Activated gamma-delta T cell treated with anti-CD3 and anti-CD28 coated beads, Interleukin-2, amount 50 U/mL, for 16 hours (primary cell): ENCODE data around the gene B3GALT6.
A peak's percentile ranks its signal among the peaks of the same experiment; 100 is the strongest.

ENCODE experiments used
- DNase-seq: peaks from one replicate; pipeline ENCODE4 v3.0.0-alpha.2; 2020; ENCODE audit warnings: low read depth

Gene B3GALT6

DNA sequence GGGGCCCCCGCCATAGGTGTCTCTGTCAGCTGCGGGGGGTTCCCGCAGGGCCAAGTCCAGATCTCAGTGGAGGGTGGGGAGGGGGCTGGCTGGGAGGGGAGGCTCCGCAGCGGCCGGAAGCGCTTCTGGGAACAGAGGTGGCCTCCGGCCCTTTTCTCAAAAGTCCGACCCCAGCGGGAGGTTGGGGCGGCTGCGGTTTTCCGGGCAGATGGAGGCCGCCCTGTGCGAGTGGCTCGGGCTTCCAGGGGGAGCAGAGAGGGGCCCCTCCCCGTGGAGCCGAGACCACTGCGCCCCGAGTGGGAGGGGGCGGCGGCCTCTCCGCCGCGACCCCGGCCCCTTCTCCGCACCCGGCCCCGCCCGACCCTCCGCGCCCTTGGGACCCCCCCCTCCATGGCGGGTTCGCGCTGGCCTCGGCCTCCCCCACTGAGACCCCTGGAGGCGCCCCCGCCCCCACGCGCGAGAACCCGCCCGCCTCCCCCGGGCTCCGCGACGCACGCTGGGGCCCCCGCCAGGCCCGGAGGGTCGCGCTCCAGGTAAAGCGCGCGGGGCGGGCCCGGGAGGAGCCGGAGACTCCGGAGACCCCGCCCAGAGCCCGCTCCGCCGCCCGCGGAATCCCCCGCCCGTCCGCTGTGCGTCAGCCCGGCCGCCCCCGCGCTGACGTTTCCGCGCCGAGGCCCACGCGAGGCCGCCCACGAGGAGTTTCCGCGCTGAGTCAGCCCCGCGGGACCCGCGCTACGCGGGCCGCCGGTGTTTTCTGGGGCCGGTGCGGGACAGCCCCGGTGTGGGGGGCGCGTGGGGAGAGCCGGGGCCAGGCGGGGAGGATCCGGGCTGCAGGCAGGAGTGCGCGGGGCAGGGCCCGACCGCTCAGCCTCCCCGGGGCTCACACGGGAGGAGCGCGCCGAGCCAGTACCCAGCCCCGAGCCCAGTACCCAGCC is 30.9 kb upstream of the B3GALT6 start:
- DNase-seq: peak; percentile 84

DNA sequence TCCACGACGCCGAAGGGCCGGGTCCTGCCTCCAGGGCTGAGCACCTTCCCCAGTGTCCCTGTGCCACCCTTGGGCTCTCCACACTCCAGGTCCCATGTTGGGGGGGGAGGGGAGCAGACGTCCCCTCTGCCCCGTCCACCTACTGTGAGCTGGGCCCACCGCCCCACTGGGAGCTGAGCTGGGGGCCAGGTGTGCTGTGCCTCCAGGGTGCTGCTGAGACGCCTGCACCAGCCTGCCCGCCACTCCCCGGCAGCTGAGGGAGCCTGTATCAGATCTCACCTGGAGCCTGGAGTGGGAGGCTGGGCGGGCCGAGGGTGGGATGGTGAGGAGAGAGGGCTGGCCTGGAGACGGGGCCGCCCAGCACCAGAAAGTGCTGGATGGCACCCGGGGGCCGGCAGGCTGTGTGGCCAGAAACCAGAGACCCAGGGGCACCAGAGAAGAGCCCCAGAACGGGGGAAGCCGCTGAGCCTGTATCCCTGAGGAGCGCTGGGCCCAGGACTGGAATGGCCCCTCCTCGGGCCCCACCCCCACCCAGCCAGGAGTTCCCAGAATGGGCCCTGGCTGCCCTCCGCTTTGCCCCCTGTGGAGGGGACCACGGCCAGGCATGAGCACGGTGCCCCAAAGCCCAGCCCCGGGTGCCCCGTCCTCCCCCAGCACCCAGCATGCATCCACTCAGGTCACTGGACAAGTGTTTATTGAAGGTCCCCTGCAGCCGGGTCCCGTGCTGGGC is 29.0 kb upstream of the B3GALT6 start:
- no peak for DNase-seq

DNA sequence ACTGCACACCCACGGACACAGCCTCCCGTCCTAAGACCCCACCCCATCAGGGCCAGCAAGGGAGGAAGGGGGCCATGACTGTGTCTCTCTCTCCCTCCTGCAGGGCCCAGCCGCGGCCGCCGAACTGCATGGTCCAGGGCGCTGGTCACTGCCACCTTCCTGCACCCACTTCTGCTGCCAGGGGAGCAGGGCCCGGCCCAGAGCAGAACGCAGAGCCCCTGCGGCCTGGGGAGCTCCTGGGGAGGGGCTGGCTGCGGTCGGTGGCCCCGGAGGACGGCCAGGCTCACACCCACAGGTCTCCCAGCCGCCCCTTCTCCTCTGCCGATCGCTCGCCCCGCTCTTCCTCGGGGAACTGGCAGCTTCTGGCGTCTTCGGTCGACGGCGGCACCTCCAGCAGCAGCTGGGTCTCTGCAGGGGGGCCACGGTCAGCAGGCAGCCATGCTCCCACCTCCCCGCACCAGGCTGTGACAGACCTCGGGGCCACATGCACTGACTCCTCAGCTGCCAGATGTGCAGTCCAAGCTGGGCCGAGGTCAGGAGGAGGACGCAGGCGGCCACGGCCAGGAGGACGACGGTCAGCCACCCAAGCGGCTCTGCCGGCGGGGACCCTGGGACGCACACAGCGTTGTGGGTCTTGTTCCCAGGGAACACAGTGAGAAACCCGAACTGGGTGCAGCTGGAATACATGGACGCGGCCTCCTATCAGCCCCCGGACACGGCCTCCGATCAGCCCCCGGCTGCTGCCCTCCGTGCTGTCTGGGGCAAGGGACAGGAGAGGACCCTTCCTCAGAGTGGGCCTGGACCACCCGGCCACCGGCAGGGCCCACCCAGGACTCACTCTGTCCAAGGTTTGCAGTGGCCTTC is 28.2 kb upstream of the B3GALT6 start:
- no peak for DNase-seq

DNA sequence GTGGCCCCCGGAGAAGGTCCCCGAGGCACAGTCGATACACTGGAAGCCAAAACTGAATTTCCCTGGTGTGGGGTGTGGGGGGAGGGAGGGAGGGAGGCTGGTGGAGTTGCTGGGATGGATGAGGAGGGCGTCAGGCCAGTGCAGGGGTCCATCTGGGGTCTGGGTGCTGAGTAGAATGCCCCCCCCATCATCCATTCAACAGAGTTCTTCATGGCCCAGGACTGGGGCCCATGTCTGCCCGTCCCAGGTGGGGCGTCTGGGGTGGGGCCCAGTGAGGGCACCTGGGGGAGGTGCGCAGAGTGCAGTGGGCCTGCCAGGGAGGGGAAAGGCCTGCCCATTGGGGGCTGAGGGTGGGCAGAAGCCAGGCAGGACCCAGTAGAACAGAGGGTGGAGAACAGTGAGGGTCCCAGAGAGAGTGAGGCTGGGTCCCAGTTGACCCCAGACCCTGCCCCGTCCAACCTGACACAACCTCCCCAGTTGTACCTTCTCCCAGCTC is 27.6 kb upstream of the B3GALT6 start:
- no peak for DNase-seq

DNA sequence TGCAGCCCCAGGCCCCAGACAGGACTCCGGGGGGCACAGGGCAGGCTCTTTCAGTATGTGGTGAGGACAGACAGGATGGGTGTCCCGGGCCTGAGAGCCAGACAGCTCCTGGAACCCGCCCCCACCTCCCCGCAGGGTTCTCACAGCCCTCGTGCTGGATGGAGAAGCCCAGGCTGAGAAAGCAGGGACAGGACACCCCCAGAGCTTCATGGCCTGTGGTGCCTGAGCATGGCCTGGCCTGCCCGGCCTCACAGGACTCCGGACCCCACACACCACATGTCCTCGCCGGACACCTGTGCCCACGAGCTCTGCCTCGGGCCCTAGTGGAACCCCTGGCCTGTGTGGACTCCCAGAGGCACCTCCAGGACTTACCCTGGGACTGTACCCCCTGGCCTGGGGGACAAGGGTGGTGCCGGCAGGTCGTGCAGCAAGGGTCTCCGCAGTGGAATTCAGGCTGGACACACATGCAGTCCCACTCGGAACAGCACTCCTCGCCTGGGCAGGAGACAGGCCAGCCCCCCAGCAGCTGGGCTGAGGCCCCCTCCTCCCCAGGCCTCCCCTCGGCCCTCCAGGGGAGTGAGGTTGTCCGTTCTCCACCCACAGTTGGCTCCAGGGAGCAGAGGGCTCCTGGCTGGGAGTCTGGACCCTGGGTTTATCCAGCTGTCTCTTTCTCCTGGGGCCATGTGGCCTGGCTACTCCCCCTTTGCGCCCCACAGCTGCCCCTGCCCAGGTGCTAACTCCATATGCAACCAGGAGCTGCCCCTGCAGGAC is 26.9 kb upstream of the B3GALT6 start:
- DNase-seq: no peak

DNA sequence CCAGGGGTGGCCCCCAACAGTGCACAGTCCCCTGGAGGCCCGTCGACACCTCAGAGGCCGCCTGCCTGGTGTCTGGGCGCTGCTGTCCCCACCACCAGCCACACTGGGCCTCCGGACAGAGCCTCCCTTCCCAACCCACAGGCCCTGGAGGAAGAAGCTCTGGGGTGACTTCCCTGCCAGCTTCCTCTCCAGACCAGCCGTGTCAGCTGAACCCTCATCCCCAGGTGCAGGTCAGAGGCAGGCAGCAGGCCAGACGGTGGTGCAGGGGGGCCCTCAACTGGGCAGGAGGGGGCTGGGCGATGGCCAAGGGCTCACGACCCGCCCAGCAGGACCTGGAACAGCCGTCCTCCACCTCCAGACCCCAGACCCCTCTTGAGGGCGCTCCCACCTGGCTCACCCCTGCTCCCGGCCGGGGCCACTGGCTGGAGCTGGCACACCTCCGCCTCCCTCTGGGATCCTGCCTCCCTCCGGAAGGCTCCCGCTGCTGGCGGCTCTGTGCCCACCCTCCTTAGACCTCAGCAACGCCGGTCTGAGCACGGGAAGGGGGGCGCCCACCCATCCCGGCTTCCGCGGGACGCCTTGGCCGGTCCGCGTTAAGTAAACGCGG is 26.2 kb upstream of the B3GALT6 start:
- no peak for DNase-seq

DNA sequence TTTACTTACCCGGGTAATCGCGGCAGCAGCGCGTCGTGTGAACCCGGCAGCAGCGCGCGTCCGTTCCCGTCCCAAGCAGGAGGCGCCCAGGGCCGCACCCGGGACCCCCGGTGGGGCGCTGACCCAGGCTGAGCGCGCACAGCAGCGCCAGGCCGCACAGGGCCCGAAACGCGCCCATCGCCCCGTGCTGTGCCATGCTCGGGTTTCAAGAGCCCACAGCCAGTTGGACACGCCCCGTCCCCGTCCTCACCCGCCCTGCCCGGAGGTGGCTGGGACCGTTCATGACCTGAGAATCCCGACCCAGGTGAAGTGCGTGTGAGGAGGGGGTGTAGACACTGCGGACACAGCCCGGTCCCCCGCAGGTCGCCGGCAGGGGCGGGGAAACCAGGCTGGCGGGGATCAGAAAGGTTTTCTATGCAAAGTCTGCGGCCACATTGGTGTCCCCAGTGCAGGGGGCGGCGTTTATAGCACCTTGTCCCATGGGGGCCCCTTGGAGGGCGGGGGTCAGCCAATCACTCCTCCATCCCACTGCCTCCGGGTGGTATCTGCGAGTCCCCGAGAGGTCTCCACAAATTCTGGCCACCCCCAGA is 25.6 kb upstream of the B3GALT6 start, which contains the start of gene TNFRSF18:
Gene TNFRSF18, minus strand, starts transcription at position 217 of the 590 bp plus-strand sequence. Its CDS starts 21 bp downstream, at position 196.
- no peak for DNase-seq

DNA sequence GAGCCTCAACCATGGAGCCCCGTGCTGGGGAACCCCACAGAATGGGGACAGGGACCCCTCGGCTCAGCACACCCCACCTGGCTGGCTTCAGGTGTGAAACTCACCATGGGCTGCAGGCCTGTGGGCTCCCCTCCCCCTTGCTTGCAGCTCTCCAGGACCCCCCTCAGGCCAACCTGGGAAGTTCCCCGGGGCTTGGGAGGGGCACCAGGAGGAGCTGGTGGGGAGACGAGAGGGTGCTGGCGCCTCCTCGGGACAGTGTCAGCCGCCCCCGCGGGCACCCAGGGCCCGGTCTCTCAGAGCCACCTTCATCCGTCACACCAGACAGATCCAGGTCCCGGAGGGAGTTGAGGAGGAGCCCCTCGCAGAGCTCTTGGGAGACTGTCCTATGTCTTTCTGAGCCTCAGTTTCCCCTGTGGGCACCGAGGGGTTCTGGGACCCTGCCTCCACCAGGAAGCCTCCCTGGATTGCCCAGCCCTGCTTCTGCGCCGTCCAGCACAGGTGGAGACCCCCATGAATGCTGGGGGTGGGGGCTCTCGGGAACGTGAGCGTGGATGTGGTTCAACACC is 25.0 kb upstream of the B3GALT6 start:
- no peak for DNase-seq

DNA sequence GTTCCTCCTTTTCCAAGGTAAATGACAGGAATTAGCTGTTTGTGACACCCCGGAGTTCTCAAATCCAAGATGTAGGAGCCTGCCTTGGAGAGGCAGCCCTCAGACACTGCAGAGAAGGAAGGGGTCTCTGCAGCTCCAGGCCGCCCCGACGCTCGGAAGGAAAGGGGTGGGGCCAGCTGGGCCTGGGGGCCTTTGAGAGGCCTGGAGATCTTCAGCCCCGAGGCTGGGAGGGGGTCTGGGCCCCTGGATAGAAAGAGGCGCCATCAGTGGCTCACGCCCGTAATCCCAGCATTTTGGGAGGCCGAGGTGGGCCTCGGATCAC is 24.5 kb upstream of the B3GALT6 start:
- DNase-seq: no peak

DNA sequence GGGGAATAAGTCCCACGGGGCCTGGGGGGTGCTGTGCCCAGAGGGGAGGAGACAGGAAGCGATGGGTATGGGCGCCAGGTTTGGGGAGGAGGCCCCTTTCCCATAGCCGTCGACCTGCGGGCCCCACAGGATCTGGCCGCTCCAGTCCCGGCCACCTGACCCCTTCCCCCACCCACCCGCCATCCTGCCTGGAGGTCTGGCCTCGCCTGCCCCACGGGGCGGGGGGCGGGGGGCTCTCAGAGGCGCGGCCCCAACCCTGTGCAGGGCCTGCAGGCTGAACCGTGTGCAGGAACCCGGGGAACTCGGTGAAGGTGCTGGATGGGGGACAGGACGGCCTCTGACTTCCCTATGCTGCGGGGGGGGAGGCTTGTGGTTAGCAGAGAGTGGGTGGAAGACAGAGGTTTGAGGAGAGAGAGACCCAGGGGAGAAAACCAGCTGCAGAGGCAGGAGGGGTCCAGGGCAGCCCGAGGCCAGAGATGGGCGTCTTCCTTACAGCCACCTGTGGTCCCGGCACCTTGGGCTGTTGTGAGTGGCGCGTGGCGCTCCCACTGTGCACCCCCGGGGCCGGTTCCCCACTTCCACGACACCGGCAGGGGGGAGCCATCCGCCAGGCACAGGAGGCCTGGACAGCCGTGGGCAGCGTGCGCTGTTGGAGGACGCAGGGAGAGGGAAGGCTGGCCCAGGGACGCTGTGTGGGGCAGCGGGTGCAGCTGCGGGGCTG is 23.2 kb upstream of the B3GALT6 start:
- DNase-seq: no peak

DNA sequence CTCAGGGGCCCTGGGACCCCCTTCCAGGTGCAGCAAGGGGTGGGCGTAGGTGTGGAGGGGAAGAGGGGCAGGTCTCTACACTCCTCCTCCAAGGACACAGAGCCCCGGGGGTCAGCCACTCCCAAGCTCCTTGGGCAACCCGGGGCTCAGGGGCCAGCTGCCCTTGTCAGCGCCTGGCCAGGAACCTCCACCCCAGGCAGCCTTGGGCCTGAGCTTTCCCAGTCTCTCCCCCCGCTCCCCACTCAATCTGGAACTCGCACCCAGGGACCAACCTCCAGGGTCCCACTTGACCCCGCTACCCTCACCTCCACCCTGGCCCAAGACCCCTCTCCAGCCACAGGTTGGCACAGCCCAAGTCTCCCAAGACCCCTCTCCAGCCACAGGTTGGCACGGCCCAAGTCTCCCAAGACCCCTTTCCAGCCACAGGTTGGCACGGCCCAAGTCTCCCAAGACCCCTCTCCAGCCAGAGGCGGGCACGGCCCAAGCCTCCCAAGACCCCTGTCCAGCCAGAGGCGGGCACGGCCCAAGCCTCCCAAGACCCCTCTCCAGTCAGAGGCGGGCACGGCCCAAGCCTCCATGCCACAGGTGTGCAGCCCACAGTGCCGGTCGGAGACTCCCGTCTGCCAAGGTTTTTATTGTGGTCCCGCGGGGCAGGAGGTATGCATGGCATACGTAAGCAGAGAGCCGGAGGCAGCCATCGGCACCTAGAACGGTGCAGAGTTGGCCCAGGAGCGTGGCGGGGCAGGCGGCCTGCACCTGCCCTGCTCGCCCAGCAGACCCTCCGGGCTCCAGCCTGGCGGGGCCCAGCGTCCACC is 21.1 kb upstream of the B3GALT6 start:
- DNase-seq: no peak

DNA sequence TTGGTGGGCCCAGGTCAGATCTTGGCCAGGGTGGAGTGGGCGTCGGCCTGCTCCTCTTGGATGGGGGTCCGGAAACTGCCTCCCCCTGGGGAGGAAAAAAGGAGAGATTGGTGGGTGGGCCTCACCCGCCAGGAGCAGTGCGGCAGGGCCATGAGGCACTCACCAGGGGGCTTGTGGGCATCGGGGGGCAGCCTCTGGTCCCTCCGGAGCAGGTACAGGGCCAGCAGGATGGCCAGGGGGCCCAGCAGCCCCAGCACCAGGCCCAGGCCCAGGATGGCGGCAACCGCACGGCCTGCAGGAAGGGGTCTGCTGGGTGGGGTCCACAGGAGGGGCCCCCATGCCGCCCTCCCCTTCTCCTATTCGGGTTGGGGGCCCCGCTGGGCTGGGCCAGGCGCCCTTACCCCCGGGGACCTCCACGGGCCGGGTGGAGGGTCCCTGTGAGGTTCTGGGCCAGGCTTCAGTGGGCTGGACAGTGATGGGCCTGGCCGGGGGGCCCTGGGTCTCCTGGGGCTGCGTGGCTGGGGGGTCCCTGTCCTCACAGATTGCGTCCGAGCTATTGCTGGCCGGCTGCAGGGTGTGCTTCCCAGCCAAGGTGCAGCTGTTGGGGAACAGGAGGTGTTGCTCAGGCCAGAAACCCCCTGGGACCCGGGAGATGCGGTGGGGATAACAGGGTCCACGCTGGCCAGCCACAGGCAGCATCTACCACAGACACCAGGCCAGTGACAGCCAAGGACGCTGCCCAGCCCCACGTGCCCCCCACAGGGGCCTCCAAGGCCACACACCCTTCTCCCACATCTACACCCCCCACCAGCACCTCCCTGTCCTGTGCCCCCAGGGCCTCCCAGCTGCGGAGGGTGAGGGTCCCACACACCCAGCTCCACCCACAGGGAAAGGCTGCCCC is 20.2 kb upstream of the B3GALT6 start:
- no peak for DNase-seq

DNA sequence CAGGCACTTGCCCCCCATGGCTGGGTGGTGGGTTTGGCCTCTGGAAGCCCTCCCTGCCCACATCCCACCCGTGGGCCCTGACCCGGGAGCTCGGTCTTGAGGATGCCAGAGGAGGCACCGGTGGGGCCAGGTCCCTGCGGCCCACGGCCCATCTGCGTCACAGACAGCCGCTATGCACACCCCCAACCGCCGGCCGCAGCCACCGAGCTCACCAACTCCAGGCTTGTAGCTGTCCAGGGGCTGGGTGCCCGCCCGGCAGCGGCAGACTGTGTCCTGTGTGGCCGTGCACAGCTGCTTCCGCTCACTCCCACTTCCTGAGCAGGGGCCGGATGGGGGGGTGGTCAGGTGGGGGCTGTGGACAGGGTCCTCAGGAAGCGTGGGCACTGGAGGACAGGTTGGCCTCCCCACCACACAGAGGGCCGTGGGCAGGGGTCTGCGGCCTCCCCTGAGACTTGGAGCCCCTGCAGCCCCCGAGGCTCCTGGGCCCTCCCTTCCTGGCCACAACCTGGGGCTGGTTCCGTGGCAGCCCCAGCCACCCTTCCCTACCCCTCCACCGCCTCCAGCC is 19.2 kb upstream of the B3GALT6 start:
- DNase-seq: no peak

DNA sequence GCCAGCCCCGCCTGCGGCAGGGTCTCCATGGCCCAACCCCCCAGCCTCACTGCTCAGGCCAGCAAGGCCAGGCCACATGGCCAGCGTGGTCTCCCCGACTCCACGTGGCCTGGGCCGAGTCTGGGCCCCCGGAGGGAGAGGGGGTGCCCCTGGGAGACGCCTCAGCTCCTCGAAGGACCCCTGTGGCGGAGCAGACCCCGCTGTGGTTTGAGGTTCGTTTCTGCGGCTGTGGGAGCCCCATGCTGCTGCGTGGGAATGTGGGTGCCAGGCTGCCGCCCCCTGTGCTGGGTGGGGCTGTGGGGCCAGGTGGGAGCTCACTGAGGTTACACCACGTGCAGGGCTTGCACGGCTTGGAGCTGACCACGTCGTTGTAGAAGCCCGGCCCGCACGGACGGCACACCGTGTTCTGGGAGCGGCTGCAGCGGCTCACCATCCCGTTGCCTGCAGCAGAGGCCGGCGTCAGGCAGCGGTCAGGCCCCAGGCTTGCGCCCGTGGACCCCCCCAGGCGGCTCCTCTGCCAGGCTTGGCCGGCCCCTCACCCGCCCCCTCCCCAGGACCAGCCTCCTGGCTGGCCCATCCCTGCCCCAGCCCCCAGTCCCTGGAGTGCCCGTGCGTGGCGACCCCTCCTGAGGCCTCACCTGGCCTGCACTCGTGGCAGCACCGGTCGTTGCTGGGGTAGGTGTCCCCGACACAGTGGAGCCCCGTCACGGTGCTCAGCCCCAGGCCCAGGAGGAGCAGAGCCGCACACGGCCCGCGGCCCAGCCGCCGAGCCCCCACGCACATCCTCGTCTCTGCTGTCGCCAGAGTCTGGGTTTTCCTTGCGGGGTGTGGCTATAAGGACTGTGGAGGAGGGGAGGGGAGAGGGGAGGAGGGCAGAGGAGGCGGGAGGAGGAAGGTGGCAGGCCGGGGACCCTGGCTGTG is 18.4 kb upstream of the B3GALT6 start, which contains the start of gene TNFRSF4:
Gene TNFRSF4, minus strand, starts transcription at position 809 of the 921 bp plus-strand sequence. Its CDS starts 26 bp downstream, at position 783.
- DNase-seq: no peak

DNA sequence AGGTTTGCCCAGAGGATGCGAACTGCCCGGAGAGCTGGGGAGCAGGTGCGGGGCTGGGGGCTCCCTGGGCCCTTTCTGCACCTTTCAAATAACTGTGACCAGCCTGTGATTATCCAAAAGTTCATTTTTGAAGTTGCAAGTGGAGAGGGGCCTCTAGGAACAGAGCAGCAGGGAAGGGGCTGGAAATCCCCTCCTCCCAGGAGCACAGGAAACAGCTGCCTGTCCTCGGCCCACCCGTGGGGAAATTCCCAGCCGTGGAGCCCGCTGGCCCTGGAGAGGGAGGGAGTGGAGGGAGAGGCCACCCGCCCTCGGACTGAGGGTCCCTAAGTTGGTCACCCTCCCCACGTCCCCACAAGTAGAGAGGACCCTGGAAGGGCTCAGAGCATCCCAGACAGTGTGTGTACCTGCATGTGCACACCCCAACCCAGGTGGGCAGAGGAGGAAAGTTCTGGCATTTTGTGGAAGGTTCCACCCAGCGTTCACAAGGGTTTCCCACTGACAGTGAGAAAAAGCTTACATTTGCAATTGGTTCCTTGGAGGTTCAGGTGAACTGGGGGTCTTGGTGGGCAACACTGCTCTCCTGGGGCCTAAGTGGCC is 16.9 kb upstream of the B3GALT6 start:
- DNase-seq: no peak
